A549 (cell line): ENCODE measurements around the gene SCAMP1.

Source experiments
- BHLHE40 ChIP-seq: IDR thresholded peaks from 2 replicates; pipeline ENCODE4 v1.6.1; 2012; ENCODE audit warnings: low read depth, low read length, inconsistent platforms
- EP300 ChIP-seq, 2 experiments: fragments of >200 bp; sonication (Bioruptor Twin); formaldehyde crosslinking; IDR thresholded peaks; 2 replicates in 1 of 2; 3 replicates in 1 of 2; pipeline ENCODE4 v1.6.1; 2016 to 2017
- ESRRA ChIP-seq: fragments of 150-350 bp; IDR thresholded peaks from 2 replicates; pipeline ENCODE4 v1.6.1; 2014; ENCODE audit warnings: mild to moderate bottlenecking, low read length, borderline replicate concordance
- HDAC2 ChIP-seq: fragments of 200-600 bp; sonication (generic); IDR thresholded peaks from 2 replicates; pipeline ENCODE4 v1.6.1; 2016
- NR3C1 ChIP-seq: fragments of >200 bp; sonication (Bioruptor Twin); formaldehyde crosslinking; IDR thresholded peaks from 3 replicates; pipeline ENCODE4 v1.6.1; 2017
- POLR2A ChIP-seq: IDR thresholded peaks from 2 replicates; pipeline ENCODE4 v1.6.1; 2012; ENCODE audit warnings: mild to moderate bottlenecking, low read length
- POLR2AphosphoS2 ChIP-seq: conservative IDR thresholded peaks from 2 replicates; pipeline ENCODE4 v1.6.1; 2012; ENCODE audit warnings: low read length, improper control_type of control experiment, inconsistent platforms
- RAD21 ChIP-seq, 2 experiments: fragments of >200 bp in 1 of 2; sonication (Bioruptor Twin) in 1 of 2; formaldehyde crosslinking in 1 of 2; IDR thresholded peaks in 1 of 2; conservative IDR thresholded peaks in 1 of 2; 2 replicates in 1 of 2; 3 replicates in 1 of 2; pipeline ENCODE4 v1.6.1; 2012 to 2018; ENCODE audit warnings: inconsistent platforms in 1 of 2
- RFX5 ChIP-seq: fragments of 450-650 bp; IDR thresholded peaks from 2 replicates; pipeline ENCODE4 v1.7.1; 2014; ENCODE audit warnings: antibody characterized with exemption, mild to moderate bottlenecking, moderate library complexity
- TP53 ChIP-seq: fragments of 250-450 bp; sonication (Bioruptor Pico); IDR thresholded peaks from 2 replicates; pipeline ENCODE4 v1.5.0; 2021; ENCODE audit warnings: mild to moderate bottlenecking, moderate library complexity
- TF ChIP-seq, protein P1 (sequence below): fragments of >200 bp; sonication (Bioruptor Twin); formaldehyde crosslinking; IDR thresholded peaks from 3 replicates; pipeline ENCODE4 v1.5.1; 2016
- TF ChIP-seq, protein P2 (sequence below): fragments of >200 bp; sonication (Bioruptor Twin); formaldehyde crosslinking; IDR thresholded peaks from 3 replicates; pipeline ENCODE4 v1.6.1; 2016
- TF ChIP-seq, protein P3 (sequence below): fragments of 150-350 bp; IDR thresholded peaks from 2 replicates; pipeline ENCODE4 v1.6.1; 2014; ENCODE audit warnings: low read depth, mild to moderate bottlenecking, low read length

DNA sequence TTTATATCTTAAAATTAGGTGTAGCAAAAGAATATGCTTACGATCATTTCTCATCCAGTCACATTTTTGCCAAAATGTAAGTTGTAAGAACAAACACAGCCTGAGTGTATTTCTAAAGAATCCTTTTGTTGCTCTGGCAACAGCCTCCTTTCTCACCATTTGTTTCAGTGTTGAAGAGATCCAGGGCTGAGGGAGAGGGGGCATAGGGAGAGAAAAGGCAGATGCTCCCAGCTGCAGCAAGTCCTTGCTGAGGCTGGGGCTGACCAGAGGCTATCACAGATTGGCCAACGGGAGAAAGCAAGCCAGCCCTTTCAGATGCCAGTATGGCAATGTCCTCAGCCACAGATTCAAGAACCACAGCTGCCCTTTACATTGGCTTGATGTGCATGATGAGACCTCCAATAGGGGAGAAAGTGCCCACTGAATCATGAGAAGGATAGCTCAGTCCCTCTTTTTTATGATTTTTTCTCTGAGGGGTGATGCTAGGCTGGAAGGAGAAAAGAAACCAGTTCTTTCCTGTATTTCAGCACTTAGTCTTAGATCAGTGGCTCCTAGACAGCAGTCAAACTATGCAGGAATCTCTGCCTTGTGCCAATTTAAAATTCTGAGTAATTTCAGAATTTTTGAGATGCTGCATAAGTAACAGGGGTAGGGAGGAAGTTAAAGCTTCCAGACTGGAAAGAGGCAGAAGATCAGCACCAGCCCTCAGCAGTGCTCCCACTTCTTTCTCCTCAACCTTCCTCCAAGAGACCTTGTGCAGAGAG lies 146.0 kb downstream of the SCAMP1 start:
- TF ChIP-seq, protein P1, sequence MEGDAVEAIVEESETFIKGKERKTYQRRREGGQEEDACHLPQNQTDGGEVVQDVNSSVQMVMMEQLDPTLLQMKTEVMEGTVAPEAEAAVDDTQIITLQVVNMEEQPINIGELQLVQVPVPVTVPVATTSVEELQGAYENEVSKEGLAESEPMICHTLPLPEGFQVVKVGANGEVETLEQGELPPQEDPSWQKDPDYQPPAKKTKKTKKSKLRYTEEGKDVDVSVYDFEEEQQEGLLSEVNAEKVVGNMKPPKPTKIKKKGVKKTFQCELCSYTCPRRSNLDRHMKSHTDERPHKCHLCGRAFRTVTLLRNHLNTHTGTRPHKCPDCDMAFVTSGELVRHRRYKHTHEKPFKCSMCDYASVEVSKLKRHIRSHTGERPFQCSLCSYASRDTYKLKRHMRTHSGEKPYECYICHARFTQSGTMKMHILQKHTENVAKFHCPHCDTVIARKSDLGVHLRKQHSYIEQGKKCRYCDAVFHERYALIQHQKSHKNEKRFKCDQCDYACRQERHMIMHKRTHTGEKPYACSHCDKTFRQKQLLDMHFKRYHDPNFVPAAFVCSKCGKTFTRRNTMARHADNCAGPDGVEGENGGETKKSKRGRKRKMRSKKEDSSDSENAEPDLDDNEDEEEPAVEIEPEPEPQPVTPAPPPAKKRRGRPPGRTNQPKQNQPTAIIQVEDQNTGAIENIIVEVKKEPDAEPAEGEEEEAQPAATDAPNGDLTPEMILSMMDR, result no peak
- TF ChIP-seq RFX5 (no peak), POLR2AphosphoS2 (no peak), ESRRA (no peak), HDAC2 (no peak), RAD21 (conservative IDR thresholded peaks at IDR 0.05 in 1 of 2, IDR thresholded peaks at IDR 0.05 in 1 of 2) (no peak), EP300 (IDR thresholded peaks at IDR 0.05) (no peak), TP53 (CRISPR knock-in tag) (no peak), BHLHE40 (no peak), POLR2A (no peak), NR3C1 (no peak)
- TF ChIP-seq, protein P2, sequence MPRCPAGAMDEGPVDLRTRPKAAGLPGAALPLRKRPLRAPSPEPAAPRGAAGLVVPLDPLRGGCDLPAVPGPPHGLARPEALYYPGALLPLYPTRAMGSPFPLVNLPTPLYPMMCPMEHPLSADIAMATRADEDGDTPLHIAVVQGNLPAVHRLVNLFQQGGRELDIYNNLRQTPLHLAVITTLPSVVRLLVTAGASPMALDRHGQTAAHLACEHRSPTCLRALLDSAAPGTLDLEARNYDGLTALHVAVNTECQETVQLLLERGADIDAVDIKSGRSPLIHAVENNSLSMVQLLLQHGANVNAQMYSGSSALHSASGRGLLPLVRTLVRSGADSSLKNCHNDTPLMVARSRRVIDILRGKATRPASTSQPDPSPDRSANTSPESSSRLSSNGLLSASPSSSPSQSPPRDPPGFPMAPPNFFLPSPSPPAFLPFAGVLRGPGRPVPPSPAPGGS, result no peak
- TF ChIP-seq, protein P3, sequence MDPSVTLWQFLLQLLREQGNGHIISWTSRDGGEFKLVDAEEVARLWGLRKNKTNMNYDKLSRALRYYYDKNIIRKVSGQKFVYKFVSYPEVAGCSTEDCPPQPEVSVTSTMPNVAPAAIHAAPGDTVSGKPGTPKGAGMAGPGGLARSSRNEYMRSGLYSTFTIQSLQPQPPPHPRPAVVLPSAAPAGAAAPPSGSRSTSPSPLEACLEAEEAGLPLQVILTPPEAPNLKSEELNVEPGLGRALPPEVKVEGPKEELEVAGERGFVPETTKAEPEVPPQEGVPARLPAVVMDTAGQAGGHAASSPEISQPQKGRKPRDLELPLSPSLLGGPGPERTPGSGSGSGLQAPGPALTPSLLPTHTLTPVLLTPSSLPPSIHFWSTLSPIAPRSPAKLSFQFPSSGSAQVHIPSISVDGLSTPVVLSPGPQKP, result no peak
